Measurements from ENCODE around the gene RAB3GAP1. TPM values are rescaled to one million over a fixed set of nuclear protein-coding genes. Genes with fewer than 3 reads are reported as not detected.

RAB3GAP1 gene
- 10 to 100 TPM in 1 of 3 donors, 1 to 10 TPM in 2; 9.6 to 12.6 (median 9.8) TPM for total RNA-seq
- total RNA-seq (2013) = 33.2 TPM

- no peaks in the 10 kb centered on the region for H3K36me3 ChIP-seq (ENCODE audit: control insufficient read depth, insufficient read depth, low read length)
- peak within 1 kb of the TSS; percentile 58 for H3K4me3 ChIP-seq (ENCODE audit: low read length)
- H3K27ac ChIP-seq (ENCODE audit: low read length) = peak within 1 kb of the TSS; percentile 90
- peaks cover 13% of the 10 kb centered on the region for H3K27me3 ChIP-seq (ENCODE audit: control insufficient read depth, insufficient read depth, low read length)
- peaks cover 20 to 29% of the 10 kb centered on the region in 2 donors for H3K4me1 Mint-ChIP-seq
- no peaks in the 10 kb centered on the region for H3K36me3 Mint-ChIP-seq
- intact Hi-C loops (cut with micrococcal nuclease) = loop anchor here (1.0 to 5.0 kb wide), 6 partner anchors 60 to 1075 kb away; partner anchors contain the start of genes CCNT2 and UBXN4
- no peaks in the 10 kb centered on the region for H3K9me3 Mint-ChIP-seq
- DNase-seq = peak; percentile 85 to 96
- under 1% methylated on average over 45 of the region's 45 CpGs for WGBS (ENCODE audit: insufficient coverage)
- TF ChIP-seq, protein P1, sequence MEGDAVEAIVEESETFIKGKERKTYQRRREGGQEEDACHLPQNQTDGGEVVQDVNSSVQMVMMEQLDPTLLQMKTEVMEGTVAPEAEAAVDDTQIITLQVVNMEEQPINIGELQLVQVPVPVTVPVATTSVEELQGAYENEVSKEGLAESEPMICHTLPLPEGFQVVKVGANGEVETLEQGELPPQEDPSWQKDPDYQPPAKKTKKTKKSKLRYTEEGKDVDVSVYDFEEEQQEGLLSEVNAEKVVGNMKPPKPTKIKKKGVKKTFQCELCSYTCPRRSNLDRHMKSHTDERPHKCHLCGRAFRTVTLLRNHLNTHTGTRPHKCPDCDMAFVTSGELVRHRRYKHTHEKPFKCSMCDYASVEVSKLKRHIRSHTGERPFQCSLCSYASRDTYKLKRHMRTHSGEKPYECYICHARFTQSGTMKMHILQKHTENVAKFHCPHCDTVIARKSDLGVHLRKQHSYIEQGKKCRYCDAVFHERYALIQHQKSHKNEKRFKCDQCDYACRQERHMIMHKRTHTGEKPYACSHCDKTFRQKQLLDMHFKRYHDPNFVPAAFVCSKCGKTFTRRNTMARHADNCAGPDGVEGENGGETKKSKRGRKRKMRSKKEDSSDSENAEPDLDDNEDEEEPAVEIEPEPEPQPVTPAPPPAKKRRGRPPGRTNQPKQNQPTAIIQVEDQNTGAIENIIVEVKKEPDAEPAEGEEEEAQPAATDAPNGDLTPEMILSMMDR (IDR thresholded peaks at IDR 0.05) = no peak
- peaks cover 7% of the 10 kb centered on the region for H3K4me1 ChIP-seq (ENCODE audit: control insufficient read depth, insufficient read depth, low read length)
- H3K9me3 ChIP-seq (ENCODE audit: control insufficient read depth, insufficient read depth, low read length) = no peaks in the 10 kb centered on the region
- peak within 1 kb of the TSS; percentile 97 for H3K4me3 Mint-ChIP-seq
- ATAC-seq = peak; percentile 82 to 92 (median 90)
- peak within 1 kb of the TSS; percentile 96 to 98 for H3K27ac Mint-ChIP-seq
- H3K27me3 Mint-ChIP-seq (ENCODE audit: low read depth in 2 of 2) = peaks cover 42 to 53% of the 10 kb centered on the region in 2 donors
Measured at GRCh38 chr2:135052042-135052876, at the start of gene RAB3GAP1. Gene RAB3GAP1 (plus strand): TSS chr2:135052292. CDS start chr2:135052308, 16 bp downstream.

DNA sequence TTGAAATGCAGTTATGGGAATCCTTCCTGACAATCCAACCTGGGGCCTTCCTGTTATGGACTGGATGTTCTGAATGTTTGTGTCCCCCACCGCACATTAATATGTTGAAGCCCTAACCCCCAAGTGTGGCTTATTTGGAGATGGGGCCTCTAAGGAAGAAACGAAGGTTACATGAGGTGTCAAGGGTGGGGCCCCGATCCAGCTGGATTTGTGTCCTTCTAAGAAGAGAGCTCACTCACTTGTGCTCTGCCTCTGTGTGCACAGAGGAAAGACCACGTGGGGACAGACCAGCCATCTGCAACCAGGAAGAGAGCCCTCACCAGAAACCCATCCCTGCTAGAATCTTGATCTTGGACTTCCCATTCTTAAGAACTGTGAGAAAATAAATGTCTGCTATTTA, 49.3 kb upstream of the RAB3GAP1 start:
- intact Hi-C loops (cut with micrococcal nuclease) = loop anchor here (10.0 kb wide), 1 partner anchor 592 kb away; no protein-coding TSS in a partner anchor
- TF ChIP-seq, protein P1 (IDR thresholded peaks at IDR 0.05) = no peak
- peaks cover 5 to 8% of the 10 kb centered on the region in 2 donors for H3K4me1 Mint-ChIP-seq
- 85% methylated on average over 4 of the region's 4 CpGs for WGBS (ENCODE audit: insufficient coverage)
- H3K27me3 Mint-ChIP-seq (ENCODE audit: low read depth in 2 of 2) = peaks cover 18 to 35% of the 10 kb centered on the region in 2 donors
- H3K27me3 ChIP-seq (ENCODE audit: control insufficient read depth, insufficient read depth, low read length) = peaks cover 3% of the 10 kb centered on the region
- DNase-seq = no peak
- H3K27ac ChIP-seq (ENCODE audit: low read length) = no peak overlapping the region
- no peaks in the 10 kb centered on the region for H3K9me3 ChIP-seq (ENCODE audit: control insufficient read depth, insufficient read depth, low read length)
- H3K27ac Mint-ChIP-seq = no peak overlapping the region
- no peak overlapping the region for H3K4me3 ChIP-seq (ENCODE audit: low read length)
- no peaks in the 10 kb centered on the region for H3K9me3 Mint-ChIP-seq
- H3K4me3 Mint-ChIP-seq = no peak overlapping the region
- no peaks in the 10 kb centered on the region for H3K36me3 ChIP-seq (ENCODE audit: control insufficient read depth, insufficient read depth, low read length)
- no peak for ATAC-seq
- H3K36me3 Mint-ChIP-seq = no peaks in the 10 kb centered on the region
- H3K4me1 ChIP-seq (ENCODE audit: control insufficient read depth, insufficient read depth, low read length) = peaks cover 5% of the 10 kb centered on the region

- Histone ChIP-seq H3K4me1 (ENCODE audit: control insufficient read depth, insufficient read depth, low read length) (peaks cover 5% of the 10 kb centered on the region), H3K27ac (ENCODE audit: low read length) (no peak overlapping the region), H3K4me3 (ENCODE audit: low read length) (no peak overlapping the region), H3K36me3 (ENCODE audit: control insufficient read depth, insufficient read depth, low read length) (no peaks in the 10 kb centered on the region), H3K27me3 (ENCODE audit: control insufficient read depth, insufficient read depth, low read length) (peaks cover 3% of the 10 kb centered on the region), H3K9me3 (ENCODE audit: control insufficient read depth, insufficient read depth, low read length) (no peaks in the 10 kb centered on the region)
- Mint-ChIP-seq H3K27me3 (ENCODE audit: low read depth in 2 of 2) (peaks cover 18 to 36% of the 10 kb centered on the region in 2 donors), H3K36me3 (no peaks in the 10 kb centered on the region), H3K9me3 (no peaks in the 10 kb centered on the region), H3K4me3 (no peak overlapping the region), H3K27ac (no peak overlapping the region), H3K4me1 (peaks cover 5 to 8% of the 10 kb centered on the region in 2 donors)
- ATAC-seq = peak; percentile 66 to 95 (median 76)
- peak; percentile 47 to 82 for DNase-seq
- WGBS (ENCODE audit: insufficient coverage) = 13% methylated on average over 17 of the region's 17 CpGs
- intact Hi-C loops (cut with micrococcal nuclease) = loop anchor here (1.0 to 10.0 kb wide), 2 partner anchors 591 to 706 kb away; no protein-coding TSS in a partner anchor
- TF ChIP-seq, protein P1 (IDR thresholded peaks at IDR 0.05) = peak; percentile 94
Measured at GRCh38 chr2:135004005-135004746, 47.9 kb upstream of the RAB3GAP1 start.

Measured in natural killer cell (primary cell).